Endothelial cell of umbilical vein (primary cell): ENCODE data around the gene DERA.

Source experiments
- GATA2 ChIP-seq: IDR thresholded peaks from 2 replicates; pipeline ENCODE4 v1.7.0; 2011; ENCODE audit warnings: low read depth, mild to moderate bottlenecking, moderate library complexity, mixed read lengths, low read length; ENCODE audit not compliant: insufficient read length, insufficient read depth
- POLR2A ChIP-seq: IDR thresholded peaks from 2 replicates; pipeline ENCODE4 v1.6.1; 2012; ENCODE audit warnings: low read depth, mild to moderate bottlenecking, control low read depth, low read length

- TF ChIP-seq POLR2A (no peak), GATA2 (no peak)
Measured at GRCh38 chr12:15996254-15996653, 85.1 kb downstream of the DERA start.
